Measurements from ENCODE around the gene SERGEF. TPM values are rescaled to one million over a fixed set of nuclear protein-coding genes. Genes with fewer than 3 reads are reported as not detected.

Gene SERGEF
- total RNA-seq, 2 donors from 2014 or later = 27.3 to 32.0 TPM

GRCh38 chr11:17934194-17934593 lies 78.7 kb downstream of the SERGEF start:
- H3K27me3 ChIP-seq (replicated peaks; ENCODE audit: insufficient read depth) = no peaks in the 10 kb centered on the region
- H3K27ac ChIP-seq = no peak overlapping the region
- no peak overlapping the region for H3K4me3 ChIP-seq
- no peak for ATAC-seq (ENCODE audit: insufficient number of reproducible peaks, low FRiP score, low read depth)
- no peak for DNase-seq (ENCODE audit: low spot score)
- no peaks in the 10 kb centered on the region for H3K4me1 ChIP-seq (ENCODE audit: control insufficient read depth in 1 of 2, low read depth in 2 of 2)
- TF ChIP-seq CTCF (IDR thresholded peaks at IDR 0.05) = no peak
- no peaks in the 10 kb centered on the region for H3K36me3 ChIP-seq
- H3K9me3 ChIP-seq = no peaks in the 10 kb centered on the region

- no peaks in the 10 kb centered on the region for H3K27me3 ChIP-seq (replicated peaks; ENCODE audit: insufficient read depth)
- no peaks in the 10 kb centered on the region for H3K36me3 ChIP-seq
- no peak for TF ChIP-seq CTCF (IDR thresholded peaks at IDR 0.05)
- H3K27ac ChIP-seq = no peak overlapping the region
- no peak for ATAC-seq (ENCODE audit: insufficient number of reproducible peaks, low FRiP score, low read depth)
- no peaks in the 10 kb centered on the region for H3K4me1 ChIP-seq (ENCODE audit: control insufficient read depth in 1 of 2, low read depth in 2 of 2)
- DNase-seq (ENCODE audit: low spot score) = no peak
- no peaks in the 10 kb centered on the region for H3K9me3 ChIP-seq
- H3K4me3 ChIP-seq = no peak overlapping the region
Measured at GRCh38 chr11:17933708-17934107, 79.1 kb downstream of the SERGEF start.

- Histone ChIP-seq H3K27ac (no peak overlapping the region), H3K9me3 (no peaks in the 10 kb centered on the region), H3K27me3 (replicated peaks; ENCODE audit: insufficient read depth) (no peaks in the 10 kb centered on the region), H3K4me3 (no peak overlapping the region), H3K4me1 (ENCODE audit: control insufficient read depth in 1 of 2, low read depth in 2 of 2) (no peaks in the 10 kb centered on the region), H3K36me3 (no peaks in the 10 kb centered on the region)
- no peak for ATAC-seq (ENCODE audit: insufficient number of reproducible peaks, low FRiP score, low read depth)
- no peak for TF ChIP-seq CTCF (IDR thresholded peaks at IDR 0.05)
- no peak for DNase-seq (ENCODE audit: low spot score)
Measured at GRCh38 chr11:17932472-17932871, 80.4 kb downstream of the SERGEF start.

GRCh38 chr11:17931595-17931994 lies 81.3 kb downstream of the SERGEF start:
- Histone ChIP-seq H3K4me3 (no peak overlapping the region), H3K36me3 (no peaks in the 10 kb centered on the region), H3K9me3 (no peaks in the 10 kb centered on the region), H3K27me3 (replicated peaks; ENCODE audit: insufficient read depth) (no peaks in the 10 kb centered on the region), H3K4me1 (ENCODE audit: control insufficient read depth in 1 of 2, low read depth in 2 of 2) (no peaks in the 10 kb centered on the region), H3K27ac (no peak overlapping the region)
- no peak for TF ChIP-seq CTCF (IDR thresholded peaks at IDR 0.05)
- ATAC-seq (ENCODE audit: insufficient number of reproducible peaks, low FRiP score, low read depth) (no peak), DNase-seq (ENCODE audit: low spot score) (no peak)

- Histone ChIP-seq H3K36me3 (no peaks in the 10 kb centered on the region), H3K9me3 (no peaks in the 10 kb centered on the region), H3K4me3 (no peak overlapping the region), H3K27me3 (replicated peaks; ENCODE audit: insufficient read depth) (no peaks in the 10 kb centered on the region), H3K4me1 (ENCODE audit: control insufficient read depth in 1 of 2, low read depth in 2 of 2) (no peaks in the 10 kb centered on the region), H3K27ac (no peak overlapping the region)
- no peak for ATAC-seq (ENCODE audit: insufficient number of reproducible peaks, low FRiP score, low read depth)
- no peak for DNase-seq (ENCODE audit: low spot score)
- no peak for TF ChIP-seq CTCF (IDR thresholded peaks at IDR 0.05)
Measured at GRCh38 chr11:17930544-17931125, 82.2 kb downstream of the SERGEF start.

Measured in thoracic aorta (tissue), 2 donors.